ENCODE data around the gene EXD3.
"Not testable (repeated sequence)": the region's sequence is repeated elsewhere in the genome, so short reads cannot be mapped to it uniquely, and the experiment has no call there.

The EXD3 gene, protein sequence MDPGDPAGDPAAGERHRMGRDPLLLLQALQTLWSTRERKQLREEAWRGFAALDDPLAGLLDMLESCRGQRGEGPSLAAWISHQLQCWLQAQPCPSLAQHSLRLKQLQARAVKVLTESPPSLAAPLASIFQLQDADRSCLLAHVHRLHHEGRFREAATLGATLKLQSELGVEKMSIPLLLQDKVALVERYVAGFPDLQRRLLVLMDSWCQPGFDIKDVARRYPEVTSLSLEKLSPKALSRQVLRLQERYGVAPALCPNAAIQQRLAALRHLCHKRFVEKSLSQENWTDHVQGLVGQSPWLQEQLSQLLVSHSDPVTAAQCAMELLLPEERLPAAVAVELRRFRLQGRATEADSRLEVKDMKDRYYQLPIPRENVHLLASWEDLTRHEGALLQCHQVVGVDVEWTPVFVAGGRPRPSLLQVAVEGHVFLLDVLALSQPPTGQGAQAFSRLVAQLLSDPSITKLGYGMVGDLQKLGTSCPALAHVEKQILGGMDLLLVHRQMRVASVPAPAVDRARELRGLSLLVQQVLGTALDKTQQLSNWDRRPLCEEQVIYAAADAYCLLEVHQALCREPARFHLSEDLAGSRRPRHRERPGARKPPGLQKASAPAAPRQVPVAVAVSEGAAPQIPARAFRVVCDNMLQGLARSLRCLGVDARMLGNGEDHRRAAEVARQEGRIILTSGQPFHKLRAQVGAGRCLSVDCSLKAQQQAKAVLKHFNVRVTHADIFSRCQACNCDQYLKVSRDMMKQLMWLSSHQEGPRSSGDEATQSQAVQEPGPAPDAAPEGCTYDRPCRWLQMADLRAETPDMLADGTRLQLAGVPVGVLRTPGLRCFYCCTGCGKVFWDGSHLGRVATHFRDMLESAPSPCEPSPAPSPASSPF

DNA sequence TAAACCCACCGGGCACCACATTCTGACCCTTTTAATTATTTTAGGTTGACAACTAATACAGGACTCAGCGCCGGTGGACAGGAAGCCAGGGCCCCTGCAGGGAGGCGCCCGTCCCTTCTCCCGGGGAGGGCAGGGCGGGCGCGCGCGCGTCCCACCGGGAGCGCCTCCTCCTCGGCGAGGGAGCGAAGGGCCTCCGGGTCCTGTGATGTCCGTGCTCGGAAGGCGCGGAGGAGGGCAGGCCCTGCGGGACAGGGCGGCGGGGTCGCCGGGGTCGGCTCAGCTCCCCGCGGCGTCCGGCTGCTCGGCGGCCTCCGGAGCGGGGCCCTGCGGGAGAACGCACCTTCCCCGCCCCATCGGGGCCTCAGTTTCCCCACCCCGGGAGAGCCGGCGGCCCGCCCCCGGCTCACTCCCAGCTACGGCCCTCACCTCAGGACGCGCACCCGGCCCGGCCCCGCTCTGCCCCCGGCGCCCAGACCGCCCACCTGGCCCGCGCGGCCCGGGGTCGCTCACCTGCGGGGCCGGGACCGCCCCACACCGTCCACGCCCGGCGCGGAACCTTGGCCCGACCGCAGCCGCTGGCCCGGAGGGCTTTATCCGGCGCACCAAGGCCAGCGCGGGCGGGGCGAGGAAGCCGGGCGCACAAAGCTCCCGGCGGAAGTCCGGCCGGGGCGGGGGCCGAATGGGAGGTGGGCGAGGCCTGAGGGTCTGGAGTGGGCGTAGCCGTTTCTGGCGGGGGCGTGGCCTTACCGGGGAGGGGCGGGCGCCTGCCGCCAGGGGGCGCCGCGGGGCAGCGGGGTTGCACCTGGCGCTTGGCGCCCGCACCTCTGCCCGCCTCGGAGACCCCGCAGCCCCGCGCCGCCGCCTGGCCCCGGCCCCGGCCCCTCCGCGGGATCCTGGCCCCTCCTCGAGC lies at the start of gene EXD3, which contains the start of gene NOXA1:
Gene EXD3, minus strand, starts transcription at position 559 of the 910 bp plus-strand sequence. CDS start 27,805 bp downstream, outside the sequence.
Gene NOXA1, plus strand, starts transcription at position 790 of the 910 bp plus-strand sequence. CDS start 137 bp downstream, outside the sequence.
- DNase-seq (ENCODE audit: low spot score): peak; percentile 97

DNA sequence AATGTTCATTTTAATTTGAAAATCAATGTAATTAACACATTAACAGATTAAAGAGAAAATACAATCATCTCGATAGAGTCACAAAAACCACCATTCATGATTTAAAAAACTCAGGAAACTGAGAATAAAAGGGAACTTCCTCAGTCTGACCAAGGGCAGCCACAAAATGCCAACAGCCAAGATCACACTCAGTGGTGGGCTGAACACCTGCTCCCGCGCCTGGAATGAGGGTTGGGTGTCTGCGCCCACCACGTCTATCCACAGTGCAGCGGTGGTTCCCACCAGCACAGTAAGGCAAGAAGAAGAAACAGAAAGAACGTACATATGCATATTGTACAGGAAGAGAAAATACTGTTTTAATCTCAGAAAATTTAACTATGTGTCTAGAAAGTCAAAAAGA lies 47.8 kb upstream of the EXD3 start:
- DNase-seq (ENCODE audit: low spot score): no peak

DNA sequence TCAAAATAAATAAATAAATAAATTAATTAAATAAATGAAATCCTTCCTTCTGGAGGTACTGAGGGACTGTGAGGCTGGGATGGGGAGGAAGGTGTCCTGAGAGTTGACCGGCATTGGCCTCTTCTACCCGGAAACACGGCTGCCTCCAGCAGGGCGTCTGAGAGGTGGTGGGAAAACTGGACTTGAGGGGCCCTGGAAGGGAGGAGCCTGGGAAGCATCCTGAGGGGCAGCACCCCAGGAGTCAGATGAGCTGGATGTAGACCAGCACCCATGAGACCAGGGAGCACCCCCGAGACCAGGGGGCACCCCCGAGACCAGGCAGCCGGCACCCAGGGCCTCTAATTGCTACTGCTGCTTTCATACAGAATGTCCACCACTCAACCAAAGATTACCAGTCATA lies 44.9 kb upstream of the EXD3 start:
- DNase-seq (ENCODE audit: low spot score): no peak

DNA sequence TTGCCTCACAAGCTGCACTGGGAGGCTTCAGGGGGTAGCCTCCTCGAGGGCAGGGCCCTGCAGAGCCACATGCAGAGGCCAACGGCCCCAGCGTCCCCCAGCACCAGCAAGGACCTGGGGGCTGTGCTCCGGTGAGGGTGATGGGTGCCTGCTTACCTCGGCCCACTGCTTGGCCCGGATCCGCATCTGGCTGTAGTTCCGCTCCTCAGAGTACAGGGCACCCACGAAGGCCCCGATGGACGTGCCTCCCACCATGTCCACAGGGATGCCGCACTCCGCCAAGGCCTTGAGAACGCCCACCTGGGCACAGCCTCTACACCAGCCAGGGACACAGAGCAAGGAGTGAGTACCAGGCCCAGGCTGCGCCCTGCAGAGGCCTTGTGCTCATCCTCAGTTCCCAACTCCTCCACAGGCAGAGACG lies 44.2 kb upstream of the EXD3 start:
- no peak for DNase-seq (ENCODE audit: low spot score)

DNA sequence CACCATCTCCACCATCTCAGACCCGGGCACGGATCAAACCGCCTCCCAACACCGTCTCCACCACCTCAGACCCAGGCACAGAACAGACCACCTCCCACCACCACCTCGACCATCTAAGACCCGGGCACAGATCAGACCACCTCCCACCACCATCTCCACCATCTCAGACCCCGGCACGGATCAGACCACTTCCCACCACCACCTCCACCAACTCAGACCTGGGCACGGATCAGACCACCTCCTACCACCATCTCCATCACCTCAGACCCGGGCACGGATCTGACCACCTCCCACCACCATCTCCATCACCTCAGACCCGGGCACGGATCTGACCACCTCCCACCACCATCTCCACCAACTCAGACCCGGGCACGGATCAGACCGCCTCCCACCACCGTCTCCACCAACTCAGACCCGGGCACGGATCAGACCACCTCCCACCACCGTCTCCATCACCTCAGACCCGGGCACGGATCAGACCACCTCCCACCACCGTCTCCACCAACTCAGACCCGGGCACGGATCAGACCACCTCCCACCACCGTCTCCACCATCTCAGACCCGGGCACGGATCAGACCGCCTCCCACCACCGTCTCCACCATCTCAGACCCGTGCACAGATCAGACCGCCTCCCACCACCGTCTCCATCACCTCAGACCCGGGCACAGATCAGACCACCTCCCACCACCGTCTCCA lies 43.6 kb upstream of the EXD3 start:
- not testable (repeated sequence) for DNase-seq (ENCODE audit: low spot score)

DNA sequence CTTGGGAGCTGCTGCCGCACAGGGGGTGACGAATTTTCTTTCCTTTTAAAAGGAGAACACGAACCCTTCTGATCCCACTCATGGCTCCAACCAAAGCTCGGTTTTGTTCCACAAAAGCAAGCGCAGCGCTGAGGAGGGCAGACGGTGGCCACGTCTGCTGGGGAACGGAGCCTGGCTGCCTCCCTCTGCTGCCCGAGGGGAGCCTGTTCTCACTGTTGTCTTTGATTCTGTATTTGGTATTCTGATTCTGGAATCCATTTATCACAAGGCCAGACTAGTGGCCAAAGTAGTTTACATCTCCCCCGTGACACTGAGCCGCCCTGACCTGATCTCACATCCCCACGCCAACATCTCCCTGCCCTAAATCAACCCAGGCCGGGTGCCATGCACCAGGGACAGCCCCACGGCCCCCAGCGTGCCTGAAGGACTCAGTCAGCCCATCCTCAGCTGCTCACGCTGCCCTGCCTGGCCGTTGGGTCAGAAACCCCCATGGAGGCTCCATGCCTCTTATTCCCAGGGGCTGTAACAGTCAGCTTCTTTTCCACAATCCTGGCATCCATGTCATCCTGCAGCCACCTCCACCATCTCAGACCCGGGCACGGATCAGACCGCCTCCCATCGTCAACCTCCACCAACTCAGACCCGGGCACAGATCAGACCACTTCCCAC lies 42.9 kb upstream of the EXD3 start:
- no peak for DNase-seq (ENCODE audit: low spot score)

DNA sequence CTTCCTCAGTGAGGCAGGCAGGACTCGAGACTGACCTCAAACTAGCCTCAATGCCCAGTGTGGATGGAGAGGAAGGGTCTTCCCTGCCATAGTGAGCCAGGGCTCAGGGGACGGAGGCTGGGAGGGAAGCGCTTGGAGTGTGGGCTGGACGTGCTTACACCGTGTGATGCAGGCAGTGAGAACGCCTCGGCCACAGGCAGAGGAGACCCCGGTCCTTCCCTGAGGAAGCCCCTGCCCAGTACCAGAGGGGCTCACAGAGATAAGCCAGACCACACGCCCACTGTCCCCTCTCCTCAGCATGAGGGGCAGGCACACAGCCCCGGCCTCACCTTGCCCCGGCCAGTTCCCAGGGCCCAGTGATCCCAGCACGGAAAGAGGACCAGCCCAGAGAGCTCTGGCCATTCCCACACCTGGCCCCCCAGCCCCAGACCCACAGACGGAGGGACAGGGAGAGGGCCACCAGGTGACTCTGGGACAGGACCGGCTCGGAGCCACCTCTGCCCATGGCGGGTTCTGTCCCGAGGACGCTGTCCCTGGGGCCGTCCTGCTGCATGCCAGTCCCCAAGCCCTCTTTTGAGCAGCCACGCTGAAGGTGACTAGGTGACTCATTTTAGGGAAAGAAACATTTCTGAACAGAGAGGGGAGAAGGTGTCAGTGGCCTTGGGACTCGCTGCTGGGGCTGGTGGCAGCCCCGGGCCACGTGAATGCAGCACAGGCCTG lies 42.2 kb upstream of the EXD3 start:
- no peak for DNase-seq (ENCODE audit: low spot score)

DNA sequence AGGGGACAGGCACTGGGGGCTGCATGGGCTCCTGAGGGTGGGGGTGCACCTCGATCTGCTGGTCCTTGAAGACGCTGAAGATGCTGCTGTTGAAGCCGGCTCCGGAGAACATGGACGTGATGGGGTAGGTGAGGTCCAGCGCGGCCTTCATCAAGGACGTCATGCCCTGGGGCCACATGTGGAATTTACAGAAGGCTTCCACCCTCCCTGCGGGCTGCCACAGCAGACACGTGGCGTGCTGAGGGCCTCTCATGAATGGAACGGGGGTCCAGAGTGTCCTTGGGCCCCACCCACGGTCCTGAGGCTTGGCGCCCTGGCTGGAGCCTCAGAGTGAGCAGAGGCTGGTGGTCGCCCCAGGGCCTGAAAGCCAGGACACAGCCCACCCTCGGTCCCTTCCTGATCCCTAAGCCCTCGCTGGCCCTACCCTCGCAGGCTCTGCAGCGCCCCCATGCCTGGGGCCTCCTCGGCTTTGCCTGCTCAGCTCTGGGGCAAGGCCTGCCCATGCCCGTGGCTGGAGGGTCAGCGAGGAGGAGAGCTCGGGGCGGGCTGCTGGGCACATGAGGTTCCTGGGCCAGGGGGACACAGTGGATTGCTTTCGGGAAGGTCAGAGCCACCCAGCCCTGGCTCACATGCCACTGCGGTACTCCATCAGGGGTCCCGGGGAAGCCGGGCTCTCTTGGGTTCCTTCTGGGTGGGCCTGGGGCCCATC lies 41.5 kb upstream of the EXD3 start:
- DNase-seq (ENCODE audit: low spot score): no peak

DNA sequence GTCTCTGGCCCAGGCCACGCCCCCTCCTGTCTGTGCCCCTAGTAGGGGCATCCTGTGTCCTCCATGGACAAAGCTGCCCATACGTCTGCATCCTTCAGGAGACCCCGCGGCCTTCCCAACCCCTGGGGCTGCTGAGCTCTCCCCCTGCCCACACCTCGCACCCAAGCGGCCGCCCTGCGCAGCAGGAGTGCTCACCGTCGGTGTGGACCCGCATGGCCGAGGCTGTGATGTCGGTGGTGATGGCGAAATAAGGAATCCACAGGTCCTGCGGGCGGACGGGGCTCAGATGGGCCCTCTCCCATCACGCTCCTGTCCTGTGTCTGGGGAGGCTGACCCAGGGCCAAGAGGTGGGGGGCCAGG lies 40.9 kb upstream of the EXD3 start:
- DNase-seq (ENCODE audit: low spot score): no peak

DNA sequence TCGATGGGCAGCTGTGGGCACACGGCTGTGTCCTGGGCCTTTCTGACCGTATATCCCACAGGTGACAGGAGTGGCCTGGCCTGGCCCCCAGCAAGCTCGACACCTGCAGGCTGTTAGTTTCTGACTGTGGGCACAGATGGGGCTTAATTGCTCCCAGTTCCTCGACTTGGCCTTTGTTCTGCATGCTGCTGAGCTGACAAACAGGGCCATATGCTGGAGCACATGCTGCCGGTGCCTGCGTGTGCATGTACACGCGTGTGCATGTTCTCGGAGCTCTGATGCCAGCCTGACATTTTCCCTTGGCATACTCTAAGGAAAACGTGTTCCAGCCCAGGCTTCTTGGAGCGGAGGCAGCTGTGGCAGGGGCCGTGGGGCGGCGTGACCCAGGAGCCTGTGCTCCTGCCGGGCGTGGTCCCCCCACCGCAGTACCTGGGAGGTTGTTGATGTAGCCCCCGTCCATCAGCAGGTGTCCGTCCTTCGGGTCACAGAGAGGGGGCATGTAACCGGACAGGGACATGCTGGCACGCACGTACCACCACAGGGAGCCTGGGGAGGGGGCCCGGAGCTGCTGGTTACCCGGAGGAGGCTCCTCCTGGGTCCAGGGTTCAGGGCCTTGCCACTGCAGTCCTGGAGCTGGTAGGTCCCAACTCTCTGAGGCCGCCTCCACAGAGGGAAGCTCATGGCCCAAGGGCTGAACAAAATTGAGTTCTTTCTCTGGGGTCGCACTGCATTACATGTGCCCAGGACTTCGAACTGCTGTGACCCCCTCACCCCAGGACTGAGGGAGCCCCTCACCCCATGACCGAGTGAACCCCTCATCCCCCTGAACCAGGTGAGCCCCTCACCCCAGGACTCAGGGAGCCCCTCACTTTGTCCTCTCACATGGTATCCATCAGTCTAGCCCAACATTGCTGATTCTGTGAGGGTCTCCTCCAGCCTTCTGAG lies 40.3 kb upstream of the EXD3 start:
- no peak for DNase-seq (ENCODE audit: low spot score)

DNA sequence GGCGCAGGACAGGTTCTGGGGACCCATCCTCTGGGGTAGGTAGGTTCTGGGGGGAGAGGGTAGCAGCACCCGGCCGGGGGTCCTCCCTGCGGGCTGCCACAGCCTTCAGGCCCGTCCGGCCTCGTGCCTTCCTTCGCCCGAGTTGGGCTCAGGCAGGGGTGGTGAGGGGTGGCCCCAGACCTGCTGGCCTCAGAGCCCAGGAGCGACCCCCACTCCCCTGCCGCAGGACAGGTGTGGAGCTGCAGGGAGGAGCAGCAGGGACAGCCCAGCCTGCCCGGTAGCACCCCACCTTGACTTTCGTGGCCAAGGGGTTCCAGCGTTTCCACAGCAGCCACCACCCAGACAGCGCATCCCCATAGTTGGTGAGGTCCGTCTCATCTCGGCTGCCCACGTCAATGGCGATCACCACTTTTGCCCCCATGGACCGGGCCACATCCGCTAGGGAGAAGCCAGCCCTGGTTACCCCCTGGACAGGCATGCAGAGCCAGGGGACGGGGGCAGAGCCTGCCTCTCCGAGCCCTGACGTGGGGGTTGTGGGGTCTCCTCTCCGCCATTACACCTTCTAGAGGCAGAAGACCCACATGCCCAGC lies 39.5 kb upstream of the EXD3 start:
- DNase-seq (ENCODE audit: low spot score): no peak

DNA sequence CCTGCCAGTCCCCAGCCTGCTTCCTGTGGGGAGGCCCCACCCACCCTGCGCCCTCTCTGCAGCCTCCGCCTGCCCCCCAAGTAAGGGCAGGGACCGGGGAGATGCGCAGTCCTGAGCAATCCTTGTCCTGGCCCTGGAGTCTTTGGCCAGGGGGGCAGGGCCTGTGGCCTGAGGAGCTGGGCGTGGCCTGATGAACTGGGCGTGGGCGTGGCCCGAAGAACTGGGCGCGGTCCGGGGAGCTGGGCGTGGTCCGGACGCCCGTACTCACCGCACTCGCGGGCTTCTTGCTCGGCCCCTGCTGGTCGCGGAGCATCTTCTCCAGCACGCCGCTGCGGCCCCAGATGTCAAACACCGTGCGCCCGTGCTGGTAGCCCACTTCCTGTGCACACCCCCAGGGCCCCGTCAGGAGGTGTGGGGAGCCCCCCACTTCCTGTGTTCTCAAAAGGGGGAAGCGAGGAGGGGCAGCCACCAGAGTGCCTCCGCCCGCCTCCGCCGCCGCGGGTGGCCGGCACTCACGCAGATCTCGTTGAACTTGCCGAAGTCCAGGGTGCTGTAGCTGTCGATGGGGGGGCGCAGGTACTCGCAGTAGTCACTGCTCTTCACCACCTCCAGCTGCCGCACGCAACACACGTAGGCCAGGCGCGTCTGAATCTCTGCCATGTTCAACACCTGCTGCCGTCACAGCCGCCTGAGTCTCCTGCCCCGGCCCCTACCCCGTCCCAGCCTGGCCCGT lies 38.9 kb upstream of the EXD3 start:
- peak; percentile 67 for DNase-seq (ENCODE audit: low spot score)

DNA sequence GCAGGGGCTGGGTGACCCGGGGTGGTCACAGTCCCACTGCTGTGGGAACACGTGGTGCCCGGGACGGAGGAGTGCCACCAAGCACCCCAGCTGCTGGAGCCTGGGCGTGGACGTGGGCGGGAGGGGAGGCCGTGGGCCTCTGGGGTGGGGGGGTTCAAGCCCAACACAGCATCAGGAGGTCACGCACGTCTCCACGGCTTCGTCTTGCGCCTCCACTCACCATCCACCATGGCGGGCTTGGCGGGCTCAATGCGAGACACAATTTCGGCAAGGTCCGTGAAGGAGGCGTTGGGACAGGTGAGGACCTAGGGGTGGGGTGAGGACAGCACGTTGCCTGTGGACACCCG lies 38.3 kb upstream of the EXD3 start:
- no peak for DNase-seq (ENCODE audit: low spot score)

DNA sequence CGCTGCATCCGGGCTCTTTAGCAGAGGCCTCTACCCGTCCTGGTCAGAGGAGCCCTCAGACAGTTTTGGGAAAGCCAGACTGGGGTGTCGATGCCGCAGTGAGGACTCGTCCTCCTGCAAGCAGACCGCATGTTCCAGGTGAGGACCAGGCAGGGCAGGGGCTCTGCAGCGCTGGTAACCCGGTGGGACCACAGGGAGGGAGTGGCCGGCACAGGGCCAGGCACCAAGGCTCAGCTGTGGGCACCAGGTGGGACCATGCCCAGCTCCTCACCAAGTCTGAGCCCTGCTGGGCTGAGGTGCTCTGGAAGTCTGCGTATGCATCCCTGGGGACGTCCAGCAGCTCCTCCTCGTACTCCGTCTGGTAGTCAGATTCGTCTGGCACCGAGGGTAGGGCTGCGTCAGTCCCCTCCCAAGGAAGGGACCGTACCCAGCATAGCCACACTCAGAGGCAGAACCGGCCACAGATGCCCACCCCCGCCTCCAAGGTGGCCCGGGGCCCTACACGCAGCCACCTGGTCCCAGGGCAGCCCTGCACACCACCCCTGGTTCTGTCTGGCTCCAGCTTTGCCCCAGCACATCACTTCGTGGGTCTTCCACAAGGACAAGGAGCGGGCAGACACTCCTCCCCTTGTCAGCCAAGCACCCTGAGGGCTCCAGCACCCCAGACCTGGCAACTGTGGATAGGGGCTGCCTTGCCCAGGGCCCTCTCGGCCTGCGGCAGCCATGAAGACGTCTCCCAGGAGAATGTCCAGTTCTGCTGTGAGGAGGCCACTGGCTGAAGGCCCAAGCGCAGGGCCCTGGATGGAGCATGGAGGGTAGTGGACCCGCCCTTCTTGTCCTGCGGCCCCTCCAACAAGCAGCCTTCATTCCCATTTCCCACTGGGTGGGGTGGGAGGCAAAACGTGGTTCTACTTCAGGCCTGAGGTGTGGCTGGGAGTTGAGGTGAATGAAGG lies 37.7 kb upstream of the EXD3 start:
- no peak for DNase-seq (ENCODE audit: low spot score)

DNA sequence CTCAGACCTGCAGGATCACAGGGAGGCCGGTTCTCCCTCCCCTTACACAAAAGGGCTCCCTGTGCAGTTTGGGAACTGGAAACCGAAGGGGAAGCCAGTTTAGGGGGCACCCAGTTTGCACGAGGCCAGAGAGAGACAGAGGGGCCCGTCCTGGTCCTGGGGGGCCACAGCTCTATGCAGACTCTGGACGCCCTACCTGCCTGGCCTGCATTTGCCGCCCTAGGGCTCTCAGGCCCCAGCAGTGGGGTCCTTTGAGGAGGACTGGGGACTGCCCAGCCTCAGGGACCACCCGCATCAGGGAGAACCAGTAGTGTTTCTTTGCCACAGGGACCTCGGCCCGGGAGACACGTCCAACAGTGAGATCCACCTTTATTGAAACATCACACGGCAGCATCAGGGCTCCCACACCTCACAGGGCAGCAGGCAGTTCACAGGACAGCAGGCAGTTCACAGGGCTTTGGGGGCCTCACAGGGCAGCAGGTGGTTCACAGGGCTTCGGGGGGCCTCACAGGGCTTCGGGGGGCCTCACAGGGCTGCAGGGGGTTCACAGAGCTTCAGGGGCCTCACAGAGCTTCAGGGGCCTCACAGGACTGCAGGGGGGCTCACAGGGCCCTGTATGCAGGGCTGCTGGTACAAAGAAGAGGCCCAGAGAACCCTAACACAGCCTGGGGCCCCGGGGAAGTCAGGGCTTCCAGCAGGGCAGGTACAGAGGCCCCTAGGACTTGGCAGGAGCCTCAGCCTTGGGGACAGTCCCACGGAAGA lies 36.8 kb upstream of the EXD3 start:
- no peak for DNase-seq (ENCODE audit: low spot score)

Data from AG08395 (cell line).